ENCODE measurements around the gene RIPK4.

- no peak for TF ChIP-seq CTCF (IDR thresholded peaks at IDR 0.05)
- no peak for TF ChIP-seq POLR2A (IDR thresholded peaks at IDR 0.05)
Measured at GRCh38 chr21:41783476-41784180, 16.8 kb upstream of the RIPK4 start.

Measured in testis (tissue), 2 donors.